HG03521 (cell line): ENCODE results near the gene ID4.

Experiments used
- ATAC-seq: cut with Tn5 transposase; IDR thresholded peaks from one replicate; pipeline ENCODE4 v1.9.1; 2021; ENCODE audit warnings: mild to moderate bottlenecking, moderate library complexity; ENCODE audit not compliant: unreplicated experiment

ID4 gene

GRCh38 chr6:19836799-19837510 is at the start of gene ID4:
Gene ID4 (plus strand): TSS chr6:19837370. CDS start chr6:19837755, 385 bp downstream.
- ATAC-seq = no peak

DNA sequence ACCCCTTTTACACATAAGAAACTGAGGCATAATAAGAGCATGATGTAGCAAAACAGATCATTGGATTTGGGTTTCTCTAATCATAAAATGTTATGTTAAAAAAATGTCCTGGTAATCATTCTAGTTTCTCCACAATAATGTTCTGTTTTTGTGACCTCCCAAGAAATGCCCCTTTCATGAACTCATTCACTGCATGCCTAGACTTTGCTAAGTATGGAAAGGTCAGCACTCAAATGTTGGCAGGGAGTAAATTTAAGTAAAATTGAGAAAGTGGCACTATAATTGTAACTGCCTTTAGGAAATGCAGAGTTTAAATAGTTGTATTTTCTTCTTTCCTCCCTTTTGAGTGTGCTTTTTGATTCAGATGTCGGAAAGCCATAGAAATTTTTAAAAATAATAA is 48.5 kb upstream of the ID4 start:
- no peak for ATAC-seq

GRCh38 chr6:19789100-19789803 is 47.9 kb upstream of the ID4 start:
- ATAC-seq = no peak

DNA sequence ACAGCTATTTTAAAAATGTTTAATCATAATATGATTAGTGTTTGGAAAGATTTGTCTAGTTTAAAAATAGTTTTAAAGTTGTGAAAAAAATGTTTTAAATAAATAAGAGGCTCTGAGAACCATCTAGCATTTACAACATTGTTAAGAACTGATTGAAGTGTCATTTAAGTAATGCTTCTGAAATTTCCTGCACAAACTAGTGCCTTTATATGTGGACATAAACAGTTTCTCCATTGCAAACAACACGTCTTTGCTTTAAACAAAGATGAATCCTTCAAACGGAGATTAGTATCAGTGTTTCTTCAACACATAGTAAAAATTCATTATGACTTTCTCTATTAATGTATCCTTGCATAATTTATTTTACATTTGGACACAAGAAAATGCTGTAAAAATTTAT is 45.9 kb upstream of the ID4 start:
- ATAC-seq = no peak

DNA sequence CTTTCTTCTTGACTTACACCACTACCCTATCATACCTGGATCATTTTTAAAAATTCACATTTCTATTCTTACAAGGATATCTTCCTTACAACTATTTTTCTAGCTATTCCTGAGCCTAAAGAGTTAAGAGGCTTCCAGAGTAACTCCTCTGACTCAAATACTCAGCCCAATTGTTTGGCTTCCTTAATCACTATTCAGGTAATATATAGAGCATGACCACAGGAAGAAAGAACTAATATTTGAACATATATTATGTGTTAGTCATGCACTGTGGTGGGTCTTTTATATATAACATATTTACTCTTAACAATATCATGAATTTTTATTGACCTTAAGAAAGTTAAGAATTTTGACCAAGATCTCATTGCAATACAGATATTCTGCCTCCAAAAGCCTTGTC is 42.0 kb upstream of the ID4 start:
- ATAC-seq = no peak

DNA sequence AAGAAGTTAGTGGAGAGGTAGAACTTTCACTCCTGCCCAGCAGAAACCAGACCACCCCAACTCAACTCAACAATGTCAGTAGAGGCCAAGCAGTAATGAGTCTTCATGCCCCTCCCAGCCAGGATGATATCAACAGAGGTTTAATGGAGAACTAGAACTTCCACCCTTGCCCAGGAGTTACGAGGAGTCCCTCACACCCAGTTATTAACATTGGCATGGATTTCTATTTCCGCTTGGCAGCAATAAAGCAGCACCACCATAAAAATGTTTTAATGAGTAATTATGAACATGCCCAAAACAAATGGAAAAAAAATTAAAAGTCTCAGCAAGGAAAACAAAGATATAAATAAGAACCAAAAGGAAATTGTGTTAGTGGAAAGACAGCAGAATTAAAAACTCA is 40.7 kb upstream of the ID4 start:
- ATAC-seq = no peak

DNA sequence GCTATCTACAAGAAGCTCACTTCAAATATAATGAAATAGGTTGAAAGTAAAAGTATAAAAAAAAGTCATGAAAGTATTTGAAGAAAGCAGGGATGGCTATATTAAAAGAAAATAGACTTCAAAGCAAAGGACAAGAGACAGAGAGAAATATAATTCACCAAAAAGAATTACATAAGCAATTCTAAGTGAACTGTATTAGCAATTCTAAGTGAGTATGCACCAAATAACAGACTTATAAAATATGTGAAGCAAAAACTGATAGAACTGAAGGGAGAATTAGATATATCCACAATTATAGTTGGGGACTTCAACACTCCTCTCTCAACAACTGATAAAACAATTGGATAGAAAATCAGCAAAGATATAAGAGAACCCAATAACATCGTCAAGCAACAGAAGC is 38.8 kb upstream of the ID4 start:
- ATAC-seq = no peak

DNA sequence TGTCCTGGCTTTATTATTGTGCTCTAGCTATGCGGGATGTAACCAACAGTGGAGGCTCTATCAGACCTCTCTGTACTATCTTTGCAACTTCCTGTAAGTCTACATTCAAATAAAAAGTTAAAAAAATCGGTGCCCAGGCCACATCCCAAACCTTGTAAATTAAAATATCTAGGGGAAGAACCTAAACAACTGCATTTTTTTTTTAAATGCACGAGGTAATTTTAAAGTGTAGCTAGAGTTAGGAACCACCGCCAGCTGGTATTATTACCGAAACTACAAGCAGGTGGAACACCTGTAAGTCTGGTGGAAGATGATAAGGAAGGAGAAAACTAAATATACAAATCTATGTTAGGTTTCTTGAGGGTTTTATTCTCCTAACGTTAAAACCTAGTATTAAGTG is 34.5 kb upstream of the ID4 start:
- ATAC-seq = no peak

GRCh38 chr6:19803331-19804204 is 33.6 kb upstream of the ID4 start:
- ATAC-seq = no peak

- ATAC-seq = peak; percentile 100
These were observed 32.7 kb upstream of the ID4 start for GRCh38 chr6:19804205-19805128.

GRCh38 chr6:19805129-19805481 is 32.1 kb upstream of the ID4 start:
- ATAC-seq = no peak

DNA sequence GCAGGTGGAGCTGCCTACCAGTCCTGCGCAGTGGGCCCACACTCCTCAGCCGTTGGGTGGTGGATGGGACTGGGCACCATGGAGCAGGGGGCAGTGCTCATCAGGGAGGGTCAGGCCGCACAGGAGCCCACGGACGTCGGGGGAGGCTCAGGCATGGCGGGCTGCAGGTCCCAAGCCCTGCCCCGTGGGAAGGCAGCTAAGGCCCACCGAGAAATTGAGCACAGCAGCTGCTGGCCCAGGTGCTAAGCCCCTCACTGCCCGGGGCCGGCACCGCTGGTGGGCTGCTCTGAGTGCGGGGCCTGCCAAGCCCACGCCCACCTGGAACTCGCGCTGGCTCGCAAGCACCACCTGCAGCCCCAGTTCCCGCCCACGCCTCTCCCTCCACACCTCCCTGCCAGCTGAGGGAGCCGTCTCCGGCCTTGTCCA is 30.2 kb upstream of the ID4 start:
- no peak for ATAC-seq

DNA sequence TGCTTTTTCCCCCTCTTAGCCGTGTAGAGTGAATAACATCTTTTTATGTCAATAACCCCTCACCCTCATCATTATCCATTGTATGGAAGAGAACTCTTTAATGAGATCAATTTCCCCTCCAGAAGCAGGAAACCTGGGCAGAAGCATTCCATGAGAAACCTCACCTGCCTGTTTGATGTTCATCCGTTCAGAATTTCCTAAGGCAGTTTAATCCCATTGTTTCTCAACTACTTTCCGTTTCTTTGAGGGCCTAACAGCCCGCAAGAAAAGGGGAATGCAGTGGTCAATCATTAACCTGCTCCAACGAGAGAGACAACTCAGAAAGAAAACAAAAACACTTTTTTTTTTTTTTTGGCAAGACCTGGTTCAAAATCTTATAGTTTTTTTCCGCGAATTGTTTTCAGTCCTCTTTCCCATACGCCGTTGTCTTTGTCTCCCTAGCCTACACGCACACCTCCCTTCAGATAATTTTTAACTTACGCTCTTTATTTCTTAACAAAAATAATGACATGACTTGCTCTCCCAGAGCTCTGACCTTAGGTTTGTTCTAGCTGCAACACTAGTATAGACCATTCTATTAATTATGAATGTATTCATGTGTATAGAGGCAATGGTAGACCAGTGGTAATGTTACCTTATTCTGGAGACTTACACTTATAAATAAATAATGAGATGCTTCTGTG is 25.6 kb upstream of the ID4 start:
- ATAC-seq = no peak

DNA sequence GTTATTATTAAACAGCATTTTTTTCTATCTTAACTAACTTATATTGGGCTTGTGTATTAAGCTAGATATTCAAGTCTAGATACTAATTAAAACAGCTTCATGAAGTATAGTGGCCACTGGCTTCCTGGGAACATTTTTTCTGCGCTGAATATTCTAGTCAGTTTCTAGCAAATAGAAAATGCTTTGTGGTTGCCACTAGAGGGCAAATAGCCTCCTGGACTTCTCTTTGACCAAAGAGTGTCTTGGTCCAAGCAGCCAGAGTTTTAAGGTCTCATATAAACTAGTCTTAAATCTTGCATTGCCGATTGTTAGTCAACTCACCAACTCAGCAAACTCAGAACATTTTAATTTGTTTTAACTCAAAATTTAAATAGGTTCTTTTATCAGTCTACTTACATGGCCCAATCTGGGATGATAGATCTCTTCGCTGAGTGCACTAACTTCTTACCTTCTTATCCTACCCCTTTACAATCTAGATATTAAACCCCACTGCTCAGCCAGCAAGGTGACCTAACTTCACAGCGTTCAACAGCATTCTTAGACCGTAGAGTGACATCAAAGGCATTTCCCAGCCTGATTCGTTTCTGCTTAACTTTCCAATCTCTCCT is 24.6 kb upstream of the ID4 start:
- no peak for ATAC-seq

DNA sequence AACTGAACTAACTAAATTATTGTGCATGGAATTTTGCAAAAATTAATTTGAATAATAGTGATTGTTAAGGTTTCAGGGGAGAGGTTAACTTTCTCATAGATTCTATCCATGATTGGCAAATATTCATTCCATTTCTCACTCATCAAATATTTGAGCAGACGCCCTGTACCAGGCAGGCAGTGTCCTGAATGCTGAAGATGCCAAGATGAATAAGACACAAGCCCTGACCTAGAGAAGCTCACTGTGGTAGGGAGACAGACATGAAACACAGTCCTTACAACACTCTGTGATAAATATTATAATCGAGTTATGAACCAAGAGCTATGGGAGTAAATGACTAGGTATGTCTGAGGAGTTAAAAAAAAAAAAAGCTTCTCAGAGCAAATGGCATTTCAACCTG is 18.4 kb upstream of the ID4 start:
- no peak for ATAC-seq

GRCh38 chr6:19824058-19824807 is 12.9 kb upstream of the ID4 start:
- no peak for ATAC-seq

- ATAC-seq = no peak
These were observed 9.9 kb upstream of the ID4 start for GRCh38 chr6:19827247-19827646.

- ATAC-seq = no peak
These were observed 9.3 kb upstream of the ID4 start for GRCh38 chr6:19827903-19828302.

- ATAC-seq = no peak
These were observed 7.0 kb upstream of the ID4 start for GRCh38 chr6:19830171-19830570.
